ENCODE measurements around the gene PGM1. TPM values are rescaled to one million over a fixed set of nuclear protein-coding genes. Genes with fewer than 3 reads are reported as not detected.
A peak's percentile ranks its signal among the peaks of the same experiment; 100 is the strongest.

The PGM1 gene
- total RNA-seq, 1 donor from 2014 or later, result 36.9 TPM

GRCh38 chr1:63593886-63594605 is 835 bp downstream of the PGM1 start:
- Mint-ChIP-seq H3K36me3 (ENCODE audit: low read depth, unreplicated experiment) (no peaks in the 10 kb centered on the region), H3K9me3 (ENCODE audit: unreplicated experiment) (no peaks in the 10 kb centered on the region), H3K27ac (ENCODE audit: unreplicated experiment) (peak overlapping the region; percentile 77), H3K4me3 (ENCODE audit: unreplicated experiment) (peak overlapping the region; percentile 94), H3K4me1 (ENCODE audit: low read depth, unreplicated experiment) (no peaks in the 10 kb centered on the region), H3K27me3 (ENCODE audit: low read depth, unreplicated experiment) (no peaks in the 10 kb centered on the region)
- TF ChIP-seq EZH2 (IDR thresholded peaks at IDR 0.05; ENCODE audit: insufficient read depth, low read length), result no peak
- TF ChIP-seq CTCF (IDR thresholded peaks at IDR 0.05; ENCODE audit: insufficient read depth, low read depth, low read length), result no peak
- peak overlapping the region; percentile 83 for H3K9ac ChIP-seq (ENCODE audit: low read length)
- peak overlapping the region; percentile 94 for H3K4me2 ChIP-seq (ENCODE audit: low read length)
- H3K4me1 ChIP-seq (ENCODE audit: insufficient read depth, low read length), result peaks cover 4% of the 10 kb centered on the region
- DNase-seq (ENCODE audit: low read depth), result peak; percentile 66
- no peaks in the 10 kb centered on the region for H3K79me2 ChIP-seq (ENCODE audit: insufficient read depth, low read length)
- H3K27me3 ChIP-seq (ENCODE audit: insufficient read depth, low read length), result no peaks in the 10 kb centered on the region
- peak overlapping the region; percentile 96 for H2AFZ ChIP-seq (ENCODE audit: low read depth, low read length)
- H3K4me3 ChIP-seq (ENCODE audit: insufficient read depth, low read depth, low read length), result peak overlapping the region; percentile 74
- H4K20me1 ChIP-seq (ENCODE audit: insufficient read depth, low read length), result peaks cover 9% of the 10 kb centered on the region
- no peaks in the 10 kb centered on the region for H3K9me3 ChIP-seq (ENCODE audit: insufficient read depth, low read depth, low read length)
- H3K36me3 ChIP-seq (ENCODE audit: insufficient read depth, low read length), result no peaks in the 10 kb centered on the region
- FAIRE-seq, result no peak
- H3K27ac ChIP-seq (ENCODE audit: low read depth, low read length), result peak overlapping the region; percentile 64

GRCh38 chr1:63595435-63595834 is 2.2 kb downstream of the PGM1 start:
- FAIRE-seq, result no peak
- H3K27ac ChIP-seq (ENCODE audit: low read depth, low read length), result no peak overlapping the region
- H2AFZ ChIP-seq (ENCODE audit: low read depth, low read length), result no peak overlapping the region
- H3K9me3 ChIP-seq (ENCODE audit: insufficient read depth, low read depth, low read length), result no peaks in the 10 kb centered on the region
- H3K4me2 ChIP-seq (ENCODE audit: low read length), result no peak overlapping the region
- TF ChIP-seq CTCF (IDR thresholded peaks at IDR 0.05; ENCODE audit: insufficient read depth, low read depth, low read length), result no peak
- TF ChIP-seq EZH2 (IDR thresholded peaks at IDR 0.05; ENCODE audit: insufficient read depth, low read length), result no peak
- no peak overlapping the region for H3K4me3 ChIP-seq (ENCODE audit: insufficient read depth, low read depth, low read length)
- Mint-ChIP-seq H3K27ac (ENCODE audit: unreplicated experiment) (no peak overlapping the region), H3K4me3 (ENCODE audit: unreplicated experiment) (peak overlapping the region; percentile 62), H3K4me1 (ENCODE audit: low read depth, unreplicated experiment) (no peaks in the 10 kb centered on the region), H3K36me3 (ENCODE audit: low read depth, unreplicated experiment) (no peaks in the 10 kb centered on the region), H3K9me3 (ENCODE audit: unreplicated experiment) (no peaks in the 10 kb centered on the region), H3K27me3 (ENCODE audit: low read depth, unreplicated experiment) (no peaks in the 10 kb centered on the region)
- H3K9ac ChIP-seq (ENCODE audit: low read length), result no peak overlapping the region
- no peak for DNase-seq (ENCODE audit: low read depth)
- no peaks in the 10 kb centered on the region for H3K27me3 ChIP-seq (ENCODE audit: insufficient read depth, low read length)
- H3K36me3 ChIP-seq (ENCODE audit: insufficient read depth, low read length), result no peaks in the 10 kb centered on the region
- no peaks in the 10 kb centered on the region for H3K79me2 ChIP-seq (ENCODE audit: insufficient read depth, low read length)
- peaks cover 4% of the 10 kb centered on the region for H3K4me1 ChIP-seq (ENCODE audit: insufficient read depth, low read length)
- H4K20me1 ChIP-seq (ENCODE audit: insufficient read depth, low read length), result peaks cover 9% of the 10 kb centered on the region

GRCh38 chr1:63599799-63600198 is 6.6 kb downstream of the PGM1 start:
- Histone ChIP-seq H2AFZ (ENCODE audit: low read depth, low read length) (no peak overlapping the region), H3K36me3 (ENCODE audit: insufficient read depth, low read length) (no peaks in the 10 kb centered on the region), H3K9ac (ENCODE audit: low read length) (no peak overlapping the region), H4K20me1 (ENCODE audit: insufficient read depth, low read length) (peaks cover 24% of the 10 kb centered on the region), H3K4me1 (ENCODE audit: insufficient read depth, low read length) (no peaks in the 10 kb centered on the region), H3K27ac (ENCODE audit: low read depth, low read length) (no peak overlapping the region), H3K4me3 (ENCODE audit: insufficient read depth, low read depth, low read length) (no peak overlapping the region), H3K4me2 (ENCODE audit: low read length) (no peak overlapping the region), H3K79me2 (ENCODE audit: insufficient read depth, low read length) (no peaks in the 10 kb centered on the region), H3K27me3 (ENCODE audit: insufficient read depth, low read length) (no peaks in the 10 kb centered on the region), H3K9me3 (ENCODE audit: insufficient read depth, low read depth, low read length) (no peaks in the 10 kb centered on the region)
- peaks cover 2% of the 10 kb centered on the region for H3K4me1 Mint-ChIP-seq (ENCODE audit: low read depth, unreplicated experiment)
- H3K9me3 Mint-ChIP-seq (ENCODE audit: unreplicated experiment), result no peaks in the 10 kb centered on the region
- DNase-seq (ENCODE audit: low read depth) (no peak), FAIRE-seq (no peak)
- H3K27me3 Mint-ChIP-seq (ENCODE audit: low read depth, unreplicated experiment), result no peaks in the 10 kb centered on the region
- no peak for TF ChIP-seq EZH2 (IDR thresholded peaks at IDR 0.05; ENCODE audit: insufficient read depth, low read length)
- TF ChIP-seq CTCF (IDR thresholded peaks at IDR 0.05; ENCODE audit: insufficient read depth, low read depth, low read length), result no peak
- no peaks in the 10 kb centered on the region for H3K36me3 Mint-ChIP-seq (ENCODE audit: low read depth, unreplicated experiment)
- no peak overlapping the region for H3K27ac Mint-ChIP-seq (ENCODE audit: unreplicated experiment)
- no peak overlapping the region for H3K4me3 Mint-ChIP-seq (ENCODE audit: unreplicated experiment)
